ENCODE results near the gene COX7B2.

DNA sequence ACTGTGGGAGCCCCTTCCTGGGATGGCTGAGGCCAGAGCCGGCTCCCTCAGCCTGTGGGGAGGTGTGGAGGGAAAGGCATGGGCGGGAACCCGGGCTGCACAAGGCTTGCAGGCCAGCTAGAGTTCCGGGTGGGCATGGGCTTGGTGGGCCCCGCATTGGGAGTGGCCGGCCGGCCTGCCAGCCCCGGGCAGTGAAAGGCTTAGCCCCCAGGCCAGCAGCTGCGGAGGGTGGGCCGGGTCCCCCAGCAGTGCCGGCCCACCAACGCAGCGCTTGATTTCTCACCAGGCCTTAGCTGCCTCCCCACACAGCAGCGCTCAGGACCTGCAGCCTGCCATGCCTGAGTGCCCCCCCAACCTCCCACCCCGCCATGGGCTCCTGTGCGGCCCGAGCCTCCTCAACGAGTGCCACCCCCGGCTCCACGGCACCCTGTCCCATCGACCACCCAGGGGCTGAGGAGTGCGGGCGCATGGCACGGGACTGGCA, 78.0 kb downstream of the COX7B2 start:
- TF ChIP-seq, protein P1, sequence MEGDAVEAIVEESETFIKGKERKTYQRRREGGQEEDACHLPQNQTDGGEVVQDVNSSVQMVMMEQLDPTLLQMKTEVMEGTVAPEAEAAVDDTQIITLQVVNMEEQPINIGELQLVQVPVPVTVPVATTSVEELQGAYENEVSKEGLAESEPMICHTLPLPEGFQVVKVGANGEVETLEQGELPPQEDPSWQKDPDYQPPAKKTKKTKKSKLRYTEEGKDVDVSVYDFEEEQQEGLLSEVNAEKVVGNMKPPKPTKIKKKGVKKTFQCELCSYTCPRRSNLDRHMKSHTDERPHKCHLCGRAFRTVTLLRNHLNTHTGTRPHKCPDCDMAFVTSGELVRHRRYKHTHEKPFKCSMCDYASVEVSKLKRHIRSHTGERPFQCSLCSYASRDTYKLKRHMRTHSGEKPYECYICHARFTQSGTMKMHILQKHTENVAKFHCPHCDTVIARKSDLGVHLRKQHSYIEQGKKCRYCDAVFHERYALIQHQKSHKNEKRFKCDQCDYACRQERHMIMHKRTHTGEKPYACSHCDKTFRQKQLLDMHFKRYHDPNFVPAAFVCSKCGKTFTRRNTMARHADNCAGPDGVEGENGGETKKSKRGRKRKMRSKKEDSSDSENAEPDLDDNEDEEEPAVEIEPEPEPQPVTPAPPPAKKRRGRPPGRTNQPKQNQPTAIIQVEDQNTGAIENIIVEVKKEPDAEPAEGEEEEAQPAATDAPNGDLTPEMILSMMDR (conservative IDR thresholded peaks at IDR 0.05) = no peak
- TF ChIP-seq ZFX (IDR thresholded peaks at IDR 0.05) = no peak
